ENCODE results near the gene SNRPB2. TPM values are rescaled to one million over a fixed set of nuclear protein-coding genes. Genes with fewer than 3 reads are reported as not detected.
A peak's percentile ranks its signal among the peaks of the same experiment; 100 is the strongest.

Gene SNRPB2
- 10 to 100 TPM; 93.1 to 99.8 TPM for total RNA-seq

- Mint-ChIP-seq H3K4me3 (peak within 1 kb of the TSS; percentile 99), H3K27me3 (ENCODE audit: low read depth) (peaks cover 6% of the 10 kb centered on the region), H3K36me3 (ENCODE audit: low read depth) (peaks cover 35% of the 10 kb centered on the region), H3K9me3 (peaks cover 3% of the 10 kb centered on the region), H3K4me1 (ENCODE audit: low read depth) (peaks cover 45% of the 10 kb centered on the region), H3K27ac (peak within 1 kb of the TSS; percentile 98)
- peak; percentile 95 for DNase-seq
- CTCF ChIA-PET = no interaction called here
- intact Hi-C loops (cut with micrococcal nuclease) = loop anchor here (1.0 to 10.0 kb wide), 6 partner anchors 157 to 1767 kb away; partner anchors contain the start of genes KAT14, KIF16B, MGME1 and PET117
These were observed at the start of gene SNRPB2 for GRCh38 chr20:16729565-16730460. Gene SNRPB2, plus strand, starts transcription at chr20:16730026. Its CDS starts 1,677 bp downstream, at chr20:16731703.

GRCh38 chr20:16684416-16684815, 45.4 kb upstream of the SNRPB2 start:
- no peak for DNase-seq
- Mint-ChIP-seq H3K9me3 (no peaks in the 10 kb centered on the region), H3K27me3 (ENCODE audit: low read depth) (peaks cover 7% of the 10 kb centered on the region), H3K4me1 (ENCODE audit: low read depth) (no peaks in the 10 kb centered on the region), H3K27ac (no peak overlapping the region), H3K36me3 (ENCODE audit: low read depth) (no peaks in the 10 kb centered on the region), H3K4me3 (no peak overlapping the region)
- CTCF ChIA-PET = interaction anchor here (0.5 kb wide), 1 partner anchor 11 kb away, joined by 3 read pairs; no protein-coding TSS in a partner anchor
- intact Hi-C loops (cut with micrococcal nuclease) = no loop called here

GRCh38 chr20:16689906-16690305, 39.9 kb upstream of the SNRPB2 start:
- peaks cover 4% of the 10 kb centered on the region for H3K4me1 Mint-ChIP-seq (ENCODE audit: low read depth)
- no peak for DNase-seq
- H3K27ac Mint-ChIP-seq = no peak overlapping the region
- no peaks in the 10 kb centered on the region for H3K9me3 Mint-ChIP-seq
- H3K4me3 Mint-ChIP-seq = no peak overlapping the region
- intact Hi-C loops (cut with micrococcal nuclease) = no loop called here
- CTCF ChIA-PET = no interaction called here
- no peaks in the 10 kb centered on the region for H3K36me3 Mint-ChIP-seq (ENCODE audit: low read depth)
- peaks cover 10% of the 10 kb centered on the region for H3K27me3 Mint-ChIP-seq (ENCODE audit: low read depth)

GRCh38 chr20:16691381-16691780, 38.4 kb upstream of the SNRPB2 start:
- Mint-ChIP-seq H3K27me3 (ENCODE audit: low read depth) (peaks cover 12% of the 10 kb centered on the region), H3K27ac (no peak overlapping the region), H3K36me3 (ENCODE audit: low read depth) (no peaks in the 10 kb centered on the region), H3K9me3 (no peaks in the 10 kb centered on the region), H3K4me3 (no peak overlapping the region), H3K4me1 (ENCODE audit: low read depth) (peaks cover 4% of the 10 kb centered on the region)
- intact Hi-C loops (cut with micrococcal nuclease) = no loop called here
- no peak for DNase-seq
- CTCF ChIA-PET = no interaction called here

GRCh38 chr20:16692009-16692408, 37.8 kb upstream of the SNRPB2 start:
- Mint-ChIP-seq H3K27me3 (ENCODE audit: low read depth) (peaks cover 12% of the 10 kb centered on the region), H3K27ac (no peak overlapping the region), H3K4me3 (no peak overlapping the region), H3K4me1 (ENCODE audit: low read depth) (peaks cover 4% of the 10 kb centered on the region), H3K36me3 (ENCODE audit: low read depth) (no peaks in the 10 kb centered on the region), H3K9me3 (no peaks in the 10 kb centered on the region)
- CTCF ChIA-PET = interaction anchor here (0.8 kb wide), 1 partner anchor 22 kb away, joined by 5 read pairs; no protein-coding TSS in a partner anchor
- DNase-seq = no peak
- intact Hi-C loops (cut with micrococcal nuclease) = no loop called here

- CTCF ChIA-PET = interaction anchor here (0.8 kb wide), 1 partner anchor 23 kb away, joined by 5 read pairs; no protein-coding TSS in a partner anchor
- Mint-ChIP-seq H3K4me3 (no peak overlapping the region), H3K27me3 (ENCODE audit: low read depth) (peaks cover 12% of the 10 kb centered on the region), H3K36me3 (ENCODE audit: low read depth) (no peaks in the 10 kb centered on the region), H3K4me1 (ENCODE audit: low read depth) (peaks cover 4% of the 10 kb centered on the region), H3K9me3 (no peaks in the 10 kb centered on the region), H3K27ac (no peak overlapping the region)
- intact Hi-C loops (cut with micrococcal nuclease) = no loop called here
- no peak for DNase-seq
These were observed 37.4 kb upstream of the SNRPB2 start for GRCh38 chr20:16692442-16692841.

- no peaks in the 10 kb centered on the region for H3K36me3 Mint-ChIP-seq (ENCODE audit: low read depth)
- H3K27me3 Mint-ChIP-seq (ENCODE audit: low read depth) = peaks cover 13% of the 10 kb centered on the region
- peaks cover 4% of the 10 kb centered on the region for H3K4me1 Mint-ChIP-seq (ENCODE audit: low read depth)
- no peak overlapping the region for H3K4me3 Mint-ChIP-seq
- H3K9me3 Mint-ChIP-seq = no peaks in the 10 kb centered on the region
- H3K27ac Mint-ChIP-seq = no peak overlapping the region
- CTCF ChIA-PET = no interaction called here
- no peak for DNase-seq
- intact Hi-C loops (cut with micrococcal nuclease) = no loop called here
These were observed 36.5 kb upstream of the SNRPB2 start for GRCh38 chr20:16693278-16693677.

- no peak overlapping the region for H3K27ac Mint-ChIP-seq
- H3K9me3 Mint-ChIP-seq = no peaks in the 10 kb centered on the region
- H3K27me3 Mint-ChIP-seq (ENCODE audit: low read depth) = peaks cover 10% of the 10 kb centered on the region
- no peak overlapping the region for H3K4me3 Mint-ChIP-seq
- intact Hi-C loops (cut with micrococcal nuclease) = no loop called here
- no peak for DNase-seq
- CTCF ChIA-PET = interaction anchor here (0.6 kb wide), 1 partner anchor 115 kb away, joined by 4 read pairs; no protein-coding TSS in a partner anchor
- H3K4me1 Mint-ChIP-seq (ENCODE audit: low read depth) = peaks cover 4% of the 10 kb centered on the region
- no peaks in the 10 kb centered on the region for H3K36me3 Mint-ChIP-seq (ENCODE audit: low read depth)
These were observed 35.7 kb upstream of the SNRPB2 start for GRCh38 chr20:16694161-16694560.

- intact Hi-C loops (cut with micrococcal nuclease) = no loop called here
- Mint-ChIP-seq H3K4me3 (no peak overlapping the region), H3K36me3 (ENCODE audit: low read depth) (no peaks in the 10 kb centered on the region), H3K9me3 (no peaks in the 10 kb centered on the region), H3K27ac (no peak overlapping the region), H3K27me3 (ENCODE audit: low read depth) (peaks cover 10% of the 10 kb centered on the region), H3K4me1 (ENCODE audit: low read depth) (peaks cover 4% of the 10 kb centered on the region)
- DNase-seq = no peak
- CTCF ChIA-PET = no interaction called here
These were observed 34.2 kb upstream of the SNRPB2 start for GRCh38 chr20:16695628-16696027.

GRCh38 chr20:16699293-16699692, 30.5 kb upstream of the SNRPB2 start:
- no peak for DNase-seq
- CTCF ChIA-PET = interaction anchor here (0.6 kb wide), 1 partner anchor 789 kb away, joined by 3 read pairs; no protein-coding TSS in a partner anchor
- Mint-ChIP-seq H3K4me3 (no peak overlapping the region), H3K27me3 (ENCODE audit: low read depth) (peaks cover 10% of the 10 kb centered on the region), H3K36me3 (ENCODE audit: low read depth) (no peaks in the 10 kb centered on the region), H3K27ac (no peak overlapping the region), H3K4me1 (ENCODE audit: low read depth) (no peaks in the 10 kb centered on the region), H3K9me3 (no peaks in the 10 kb centered on the region)
- intact Hi-C loops (cut with micrococcal nuclease) = no loop called here

GRCh38 chr20:16701296-16701695, 28.5 kb upstream of the SNRPB2 start:
- Mint-ChIP-seq H3K9me3 (peaks cover 5% of the 10 kb centered on the region), H3K4me1 (ENCODE audit: low read depth) (no peaks in the 10 kb centered on the region), H3K4me3 (no peak overlapping the region), H3K27me3 (ENCODE audit: low read depth) (peaks cover 5% of the 10 kb centered on the region), H3K27ac (no peak overlapping the region), H3K36me3 (ENCODE audit: low read depth) (no peaks in the 10 kb centered on the region)
- CTCF ChIA-PET = no interaction called here
- intact Hi-C loops (cut with micrococcal nuclease) = loop anchor here (1.0 kb wide), 1 partner anchor 60 kb away; no protein-coding TSS in a partner anchor
- peak; percentile 31 for DNase-seq

- intact Hi-C loops (cut with micrococcal nuclease) = no loop called here
These were observed 26.3 kb upstream of the SNRPB2 start for GRCh38 chr20:16703570-16703969.

GRCh38 chr20:16707674-16708073, 22.2 kb upstream of the SNRPB2 start:
- CTCF ChIA-PET = no interaction called here
- Mint-ChIP-seq H3K4me3 (no peak overlapping the region), H3K27me3 (ENCODE audit: low read depth) (no peaks in the 10 kb centered on the region), H3K36me3 (ENCODE audit: low read depth) (no peaks in the 10 kb centered on the region), H3K9me3 (peaks cover 5% of the 10 kb centered on the region), H3K27ac (no peak overlapping the region), H3K4me1 (ENCODE audit: low read depth) (peaks cover 29% of the 10 kb centered on the region)
- intact Hi-C loops (cut with micrococcal nuclease) = no loop called here
- peak; percentile 13 for DNase-seq

More at GRCh38 chr20:16703570-16703969, 26.3 kb upstream of the SNRPB2 start:
- DNase-seq = no peak
- peaks cover 15% of the 10 kb centered on the region for H3K4me1 Mint-ChIP-seq (ENCODE audit: low read depth)
- no peaks in the 10 kb centered on the region for H3K36me3 Mint-ChIP-seq (ENCODE audit: low read depth)
- H3K27ac Mint-ChIP-seq = no peak overlapping the region
- no peaks in the 10 kb centered on the region for H3K27me3 Mint-ChIP-seq (ENCODE audit: low read depth)
- peaks cover 5% of the 10 kb centered on the region for H3K9me3 Mint-ChIP-seq
- H3K4me3 Mint-ChIP-seq = no peak overlapping the region
- CTCF ChIA-PET = no interaction called here

Data from activated naive CD4-positive, alpha-beta T cell treated with anti-CD3 and anti-CD28 coated beads for 36 hours (primary cell).